Measurements from ENCODE around the gene CDH4.

CDH4 gene

DNA sequence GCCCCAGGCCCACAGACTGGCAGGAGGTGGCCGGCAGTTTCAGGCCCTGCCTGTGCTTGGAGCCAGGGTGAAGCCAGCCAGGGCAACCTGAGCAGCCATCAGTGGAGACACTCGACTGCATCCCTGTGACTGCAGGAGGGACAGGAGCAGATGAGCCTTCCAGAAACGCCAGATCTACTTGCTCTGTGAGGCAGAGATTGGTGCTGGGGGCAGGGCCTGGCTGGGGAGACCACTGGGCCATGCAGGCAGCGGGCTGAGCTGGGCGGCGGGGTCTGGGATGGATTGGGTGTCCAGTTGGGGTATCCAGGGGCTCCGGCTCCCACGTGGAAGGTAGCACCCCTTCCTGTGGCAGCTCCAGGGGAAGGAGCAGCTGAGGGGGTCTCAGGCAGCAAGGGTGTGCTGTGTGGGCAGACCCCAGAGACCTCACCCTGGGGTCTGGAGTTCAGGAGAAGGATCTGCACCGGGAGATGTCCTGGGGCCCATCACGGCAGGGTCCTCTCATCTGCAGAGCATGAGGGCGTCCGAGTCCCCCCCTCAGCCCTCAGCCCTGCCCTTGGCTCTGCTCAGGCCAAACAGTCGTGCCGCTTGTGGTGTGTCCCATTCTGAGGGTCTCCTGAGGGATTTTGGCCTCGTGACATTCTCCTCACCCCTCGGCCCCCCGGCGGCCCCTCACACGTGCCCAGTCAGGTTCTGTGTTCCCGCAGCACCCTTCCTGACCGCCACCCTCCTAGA lies 478.7 kb downstream of the CDH4 start:
- no peak for DNase-seq

DNA sequence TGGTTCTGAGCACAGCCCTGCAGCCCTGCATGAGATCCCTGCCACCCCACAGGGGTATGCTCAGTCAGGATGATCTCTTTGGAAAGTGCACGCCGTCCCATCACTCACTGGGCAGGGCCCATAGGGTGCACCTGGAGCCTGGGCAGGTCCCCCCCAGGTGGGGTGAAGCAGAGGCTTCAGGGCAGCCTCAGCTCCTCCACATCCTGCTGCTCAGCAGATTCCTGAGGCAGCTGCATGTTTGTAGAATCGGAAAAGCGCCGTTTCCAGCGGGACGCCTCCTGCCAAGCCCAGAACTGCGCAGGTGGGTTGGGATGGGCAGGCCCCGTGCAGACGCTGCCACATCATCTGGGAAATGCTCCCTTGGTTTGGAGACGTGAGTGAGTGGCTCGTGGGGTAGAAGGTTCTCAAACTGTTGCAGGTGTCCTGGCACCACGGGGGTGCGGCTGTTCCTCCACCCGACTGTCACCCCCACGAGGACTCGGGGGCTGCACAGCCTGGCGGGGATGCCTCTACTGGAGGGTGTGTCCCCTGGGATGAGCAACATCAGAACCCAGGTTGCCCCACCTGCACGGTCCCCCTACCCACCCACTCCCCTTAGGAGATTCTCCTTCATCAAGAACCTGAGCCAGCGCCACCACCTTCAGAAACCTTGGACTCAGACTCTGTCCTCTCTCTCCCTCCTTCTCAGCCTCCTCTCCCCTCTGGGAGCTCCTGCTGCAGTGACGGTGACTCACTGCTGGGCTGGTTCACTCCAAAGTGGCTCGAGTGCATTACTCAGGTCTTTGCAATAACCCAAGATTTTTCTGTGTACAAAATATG lies 479.5 kb downstream of the CDH4 start:
- DNase-seq, result no peak

DNA sequence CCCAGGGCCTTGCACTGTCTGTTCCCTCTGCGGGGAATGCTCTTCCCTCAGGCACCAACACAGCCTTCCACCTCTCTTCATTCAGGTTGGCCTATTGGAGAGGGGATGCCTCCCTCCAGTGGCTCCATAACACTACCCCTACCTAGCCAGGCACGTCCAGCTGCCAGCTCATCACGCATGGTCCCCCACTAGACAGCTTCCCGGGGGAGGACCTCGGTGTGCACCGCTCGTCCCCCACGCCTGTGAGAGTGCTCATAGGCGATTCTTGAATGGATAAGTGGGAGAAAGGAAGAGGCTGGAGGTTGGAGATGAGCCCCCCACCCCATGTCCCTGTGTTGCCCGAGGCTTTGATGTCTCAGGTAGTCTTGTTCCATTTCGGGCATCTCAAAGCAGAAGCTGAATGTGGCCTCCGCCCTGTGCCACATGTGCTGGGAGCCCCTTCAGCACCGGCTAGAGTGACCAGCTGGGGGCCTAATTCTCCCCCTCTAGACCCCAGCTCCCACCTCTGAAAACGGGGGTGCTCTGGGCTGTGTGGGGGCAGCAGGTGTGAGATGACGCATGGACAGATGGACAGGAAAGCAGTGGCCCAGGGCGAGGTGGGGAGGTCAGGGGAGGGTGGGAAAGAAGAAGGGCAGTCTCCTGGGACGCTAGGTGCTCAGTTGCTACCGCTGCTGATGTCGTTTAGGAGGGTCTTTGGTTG lies 480.6 kb downstream of the CDH4 start:
- no peak for DNase-seq

DNA sequence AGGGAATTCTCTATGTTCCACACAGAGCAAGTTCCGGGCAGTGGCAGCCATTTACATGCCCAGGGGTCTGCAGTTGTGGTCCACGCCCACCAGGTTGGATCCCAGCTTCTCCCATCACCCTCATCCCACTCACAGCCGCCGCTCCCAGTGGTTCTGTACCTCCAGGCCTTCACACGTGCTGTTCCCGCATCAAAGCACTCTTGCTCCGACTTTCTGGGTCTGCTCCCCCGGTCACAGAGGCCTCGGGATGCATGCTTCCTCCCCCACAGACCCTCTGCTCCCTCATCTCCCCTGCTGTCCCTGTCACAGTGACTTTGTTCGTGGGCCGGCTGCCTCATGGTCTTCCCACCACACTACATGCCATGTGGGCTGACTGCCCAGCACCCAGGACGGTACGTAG lies 481.2 kb downstream of the CDH4 start:
- DNase-seq, result no peak

DNA sequence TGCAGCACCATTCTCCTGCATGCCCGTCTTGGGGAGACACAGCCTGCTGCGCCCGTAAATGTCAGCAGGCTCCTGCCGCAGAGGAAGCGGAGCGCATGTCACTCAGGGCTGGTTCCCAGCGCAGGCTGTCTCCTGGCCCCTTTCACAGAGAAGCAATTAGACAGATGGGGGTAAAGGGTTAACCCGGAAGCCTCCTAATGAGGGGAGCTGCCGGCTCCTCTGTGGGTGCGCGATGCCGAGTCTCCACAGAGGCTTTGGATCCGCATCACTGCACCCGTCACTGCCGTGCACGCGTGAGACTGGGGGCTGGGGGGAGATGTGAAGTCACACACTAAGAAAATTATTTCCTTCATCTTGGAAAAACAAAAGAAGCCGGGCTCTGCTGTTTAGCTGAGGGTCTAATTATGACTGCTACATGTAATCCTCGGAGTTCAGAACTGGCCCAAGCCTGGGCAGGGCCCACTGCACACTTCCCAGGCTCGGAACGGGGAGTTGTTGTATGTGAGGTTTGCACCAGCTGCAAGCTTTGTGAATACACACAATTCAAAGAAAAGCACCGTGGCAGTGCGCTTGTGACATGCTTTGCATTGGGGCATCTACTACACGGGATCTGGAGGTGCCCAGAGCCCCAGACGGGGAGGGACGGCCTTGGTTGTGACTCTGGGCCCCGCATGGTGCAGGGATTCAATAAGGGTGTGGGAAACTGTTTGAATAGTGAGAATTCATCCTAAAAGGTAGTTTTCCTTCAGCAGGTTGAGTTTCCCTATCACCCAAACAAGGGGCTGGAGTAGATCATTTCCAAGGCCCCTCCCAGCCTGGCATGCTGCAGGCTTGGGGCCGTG lies 482.1 kb downstream of the CDH4 start:
- no peak for DNase-seq

DNA sequence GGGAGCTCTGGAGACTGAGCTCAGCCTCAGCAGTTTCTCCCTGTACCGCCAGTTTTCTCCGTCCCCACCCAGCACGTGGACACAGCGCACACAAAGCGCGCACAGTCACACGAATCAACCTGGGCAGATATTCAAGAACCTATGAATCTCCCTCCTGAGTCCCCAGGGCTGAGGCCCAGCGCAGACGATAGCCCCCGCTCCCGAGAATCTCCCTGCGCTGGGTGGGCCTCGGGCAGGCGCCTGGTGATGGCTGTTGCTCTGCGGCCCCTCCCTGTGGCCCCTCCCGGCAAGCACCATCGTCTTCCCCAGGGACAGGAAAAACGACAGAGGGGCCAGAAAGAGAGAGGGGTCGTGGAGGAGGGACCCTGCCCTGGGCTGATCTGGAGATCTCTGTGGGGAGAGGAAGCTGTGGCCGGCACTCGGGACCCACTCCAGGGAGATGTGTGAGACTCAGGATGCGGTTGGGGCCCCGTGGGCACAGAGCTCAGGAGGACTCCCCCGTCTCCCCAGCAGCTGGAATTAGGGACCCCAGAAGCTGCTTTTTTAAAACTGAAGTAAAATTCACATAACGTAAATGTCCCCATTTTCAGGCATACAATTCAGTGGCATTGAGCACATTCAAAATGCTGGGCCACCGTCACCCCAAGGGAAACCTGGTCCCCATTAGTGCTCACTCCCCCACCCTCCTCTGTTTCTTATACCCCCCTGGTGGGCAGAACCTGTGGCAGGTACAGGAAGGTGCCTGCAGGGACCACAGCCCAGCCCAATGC lies 482.9 kb downstream of the CDH4 start:
- DNase-seq, result no peak

- DNase-seq, result no peak
Observed at GRCh38 chr20:61735503-61735785, 483.4 kb downstream of the CDH4 start.

- no peak for DNase-seq
Observed at GRCh38 chr20:61736001-61736635, 484.1 kb downstream of the CDH4 start.

DNA sequence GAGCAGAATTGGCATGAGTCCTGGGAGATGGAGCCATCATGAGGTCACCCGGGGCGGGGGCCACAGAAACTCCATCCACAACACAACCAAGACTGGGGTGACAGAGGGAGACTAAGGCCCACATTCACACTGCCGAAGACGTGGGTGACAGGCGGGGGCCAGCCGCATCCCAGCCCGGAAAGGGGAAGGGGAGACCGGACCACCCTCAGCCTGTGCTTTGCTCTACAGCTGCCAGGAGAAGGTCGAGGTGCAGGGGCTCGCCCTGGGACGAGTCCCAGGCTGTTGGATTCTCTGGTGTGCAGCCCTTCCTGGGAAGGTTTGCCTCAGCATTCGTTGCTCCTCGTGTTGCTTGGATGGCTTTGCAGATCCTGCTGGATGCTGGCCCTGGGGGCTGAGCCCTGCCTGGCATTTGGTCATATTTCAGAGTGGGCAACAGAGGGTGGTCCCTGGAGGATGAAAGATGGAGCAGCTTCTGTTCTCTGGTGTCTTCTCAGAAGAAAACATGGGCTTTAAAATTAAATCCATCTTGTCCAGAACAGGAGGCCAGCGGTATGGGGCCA lies 484.8 kb downstream of the CDH4 start:
- no peak for DNase-seq

DNA sequence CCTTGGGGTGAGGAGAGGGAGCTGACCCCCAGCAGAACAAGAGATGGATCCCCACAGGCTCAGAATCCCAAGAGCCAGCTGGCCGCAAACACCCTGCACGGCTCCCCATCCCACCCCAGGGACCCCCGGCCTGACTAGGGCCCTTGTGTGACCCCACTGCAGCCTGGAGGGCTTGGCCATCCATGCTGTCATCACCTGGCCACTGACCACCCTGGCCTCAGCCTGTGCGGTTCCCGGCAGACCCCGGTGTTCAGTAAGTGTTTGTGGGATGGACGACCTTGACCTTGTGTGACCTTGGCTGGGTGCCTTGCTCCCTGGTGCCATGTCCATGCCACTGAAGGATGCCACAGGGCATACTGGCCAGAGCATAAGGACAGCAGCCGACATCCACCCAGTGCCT lies 485.3 kb downstream of the CDH4 start:
- DNase-seq, result no peak

- no peak for DNase-seq
Observed at GRCh38 chr20:61737812-61738443, 485.9 kb downstream of the CDH4 start.

DNA sequence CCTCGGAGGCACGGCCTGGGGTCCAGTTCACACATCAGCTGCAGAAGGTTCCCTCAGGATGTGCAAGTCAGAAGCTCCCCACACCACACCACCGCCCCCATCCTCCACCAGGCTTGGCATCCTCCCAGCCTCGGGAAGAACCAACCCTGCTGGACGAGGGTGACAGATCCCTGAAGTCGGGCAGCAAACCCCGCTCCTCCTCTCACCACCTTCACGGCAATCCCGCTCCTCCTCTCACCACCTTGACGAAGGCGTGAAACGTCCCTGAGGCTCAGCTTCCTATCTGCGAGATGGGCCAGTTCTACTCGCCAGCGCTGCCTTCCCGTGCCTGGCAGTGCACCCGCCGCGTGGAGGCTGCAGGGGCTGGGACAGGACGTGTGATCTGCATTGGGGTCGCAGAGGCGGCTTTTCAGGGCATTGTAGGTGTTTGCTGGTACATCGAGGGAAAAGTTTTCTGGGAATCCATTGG lies 486.6 kb downstream of the CDH4 start:
- DNase-seq, result no peak

DNA sequence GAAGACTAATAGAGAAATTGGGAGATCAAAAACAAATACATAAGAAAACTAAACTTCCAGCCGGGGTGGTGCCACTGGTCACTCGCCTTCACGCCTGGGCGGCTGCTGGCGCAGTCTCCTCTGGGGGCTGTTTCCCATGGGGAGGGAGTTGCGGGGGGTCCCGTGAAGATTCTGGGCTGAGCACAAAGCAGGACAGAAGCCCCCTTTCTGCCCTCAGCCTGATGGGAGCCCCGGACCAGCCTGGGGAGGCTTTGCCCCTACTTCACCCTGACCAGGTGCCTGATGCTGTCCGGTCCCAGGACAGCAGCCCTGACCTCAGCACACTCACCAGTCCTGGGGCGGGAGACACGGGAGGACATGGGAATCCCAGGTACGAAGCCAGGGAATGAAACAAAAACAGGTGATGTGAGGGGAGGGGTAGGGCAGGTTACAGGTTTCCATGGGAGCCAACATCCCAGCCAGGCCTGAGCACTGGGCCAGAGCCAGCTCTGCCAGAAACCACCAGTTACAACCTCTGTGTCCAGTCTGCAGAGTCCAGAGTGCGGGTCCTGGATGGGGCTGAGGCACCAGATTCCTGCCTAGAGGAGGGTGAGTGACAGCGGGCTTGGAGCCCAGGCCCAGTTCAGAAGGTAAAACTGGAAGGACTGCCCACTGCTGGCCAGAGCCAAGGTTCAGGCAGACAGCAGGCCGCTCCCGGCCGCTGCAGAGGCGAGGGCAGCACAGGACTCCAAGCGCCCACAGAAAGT lies 487.2 kb downstream of the CDH4 start:
- no peak for DNase-seq

GRCh38 chr20:61739832-61740118 lies 487.7 kb downstream of the CDH4 start:
- no peak for DNase-seq

DNA sequence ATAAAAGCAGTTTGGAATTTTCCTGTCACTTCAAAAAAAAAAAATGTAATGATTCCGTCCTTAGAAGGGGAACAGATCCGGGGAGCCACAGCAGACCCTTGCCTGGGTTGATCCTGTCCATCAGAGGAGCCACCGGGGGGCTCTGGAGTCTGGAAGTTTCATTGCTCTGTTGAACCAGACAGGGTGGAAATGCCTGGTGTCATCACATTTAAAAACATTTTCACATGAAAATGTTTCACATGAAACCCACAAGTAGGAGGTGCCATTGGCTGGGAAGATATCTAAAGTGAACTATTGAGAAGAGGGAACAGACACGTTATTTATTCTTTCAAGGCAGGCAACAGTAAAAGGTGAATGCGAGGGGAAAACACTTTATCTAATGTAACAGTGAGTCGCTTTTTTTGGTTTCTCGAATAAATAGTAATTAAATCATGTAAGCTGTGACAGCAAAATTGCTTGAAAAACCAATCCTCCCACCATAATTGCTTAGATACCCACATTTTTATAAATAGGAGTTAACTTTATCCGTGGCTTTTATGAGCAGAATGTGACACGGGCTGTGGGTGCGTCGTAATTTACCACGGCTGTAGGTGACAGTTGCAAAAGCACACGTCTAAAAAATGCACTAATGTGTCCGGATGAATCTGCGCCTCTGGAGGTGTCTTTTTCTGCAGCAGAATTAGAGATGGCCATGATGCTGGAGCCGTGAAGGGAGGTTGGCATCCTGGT lies 490.2 kb downstream of the CDH4 start:
- DNase-seq, result no peak

DNA sequence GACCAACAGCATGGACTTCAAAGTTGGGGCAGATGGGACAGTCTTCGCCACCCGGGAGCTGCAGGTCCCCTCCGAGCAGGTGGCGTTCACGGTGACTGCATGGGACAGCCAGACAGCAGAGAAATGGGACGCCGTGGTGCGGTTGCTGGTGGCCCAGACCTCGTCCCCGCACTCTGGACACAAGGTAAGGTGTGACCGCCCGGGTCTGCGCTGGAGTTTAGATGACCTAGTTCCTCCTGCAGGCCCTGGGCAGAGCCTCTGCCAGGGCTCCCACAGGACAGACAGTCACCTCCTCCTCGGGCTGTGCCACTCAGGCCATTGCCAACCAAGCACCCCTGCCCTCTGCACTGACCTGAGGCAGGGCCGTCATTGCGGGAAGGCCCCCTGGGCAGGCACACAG lies 491.5 kb downstream of the CDH4 start:
- no peak for DNase-seq

DNA sequence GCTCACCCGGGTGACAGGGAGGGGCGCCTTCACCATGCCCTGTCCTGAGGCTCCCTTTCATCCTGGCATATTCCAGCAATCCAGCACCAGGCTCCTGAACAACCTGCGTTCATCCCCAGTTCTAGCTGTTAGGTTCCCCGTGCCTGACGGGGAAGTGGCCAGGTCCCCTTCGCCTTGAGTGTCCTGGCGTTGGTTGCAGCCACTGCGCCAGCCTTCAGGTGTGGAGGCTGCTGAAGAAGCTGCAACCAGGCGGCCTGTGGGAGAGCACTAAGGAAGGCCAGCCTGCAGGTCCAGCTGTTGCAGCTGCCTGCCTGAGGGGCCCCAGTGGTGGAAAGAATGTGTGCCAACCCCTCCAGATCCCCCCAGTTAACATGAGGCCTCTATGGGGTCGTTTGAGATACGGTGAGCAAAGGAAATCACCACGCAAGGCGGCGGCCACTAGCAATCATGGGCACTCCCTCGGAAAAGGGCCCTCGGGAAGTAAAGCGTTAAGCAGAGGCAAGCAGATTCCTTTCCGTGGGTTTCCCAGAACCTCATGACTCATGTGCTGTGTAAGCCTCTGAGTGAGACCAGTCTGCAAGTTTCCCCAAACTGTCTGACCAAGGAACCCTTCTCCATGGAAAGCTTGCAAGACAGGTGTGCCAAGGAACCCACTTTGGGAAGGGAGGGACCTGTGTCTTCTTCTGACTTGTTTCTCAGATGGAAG lies 492.8 kb downstream of the CDH4 start:
- DNase-seq, result no peak

DNA sequence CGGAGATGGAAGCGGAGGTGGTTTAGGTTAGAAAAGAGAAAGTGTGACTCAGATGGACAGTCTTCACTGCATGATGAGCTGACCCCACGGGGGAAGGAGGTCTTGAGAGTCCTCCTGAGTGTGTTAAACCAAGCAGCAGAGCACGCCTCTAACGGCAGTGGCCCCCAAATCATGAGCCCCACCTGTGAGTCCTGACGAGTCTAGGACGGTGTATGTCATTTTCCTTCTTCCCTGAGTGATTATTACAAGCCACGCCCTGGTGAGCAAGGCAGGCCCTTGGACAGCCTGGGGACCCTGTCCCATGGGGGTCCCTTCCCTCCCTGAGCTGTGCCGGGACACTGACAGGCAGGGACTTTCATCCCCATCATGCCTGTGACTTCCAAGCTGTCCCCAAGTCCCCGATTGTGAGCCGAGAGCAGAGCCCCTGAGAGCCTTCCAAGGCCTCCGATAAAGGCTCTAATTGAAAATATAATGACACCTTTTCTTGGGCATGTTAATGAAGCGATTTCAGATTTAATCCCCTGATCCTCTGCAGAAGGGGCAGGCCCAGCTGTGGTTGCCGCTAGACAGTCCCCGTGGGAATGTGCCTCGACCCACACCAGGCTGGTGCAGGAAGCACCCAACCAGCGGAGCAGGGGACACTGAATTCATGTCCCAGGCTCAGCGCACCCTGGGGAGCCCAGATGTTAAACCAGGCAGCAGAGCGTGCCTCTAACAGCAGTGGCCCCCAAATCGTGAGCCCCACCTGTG lies 493.5 kb downstream of the CDH4 start:
- no peak for DNase-seq
